Measurements from ENCODE around the gene CPEB1.
"Not testable (repeated sequence)": the region's sequence is repeated elsewhere in the genome, so short reads cannot be mapped to it uniquely, and the experiment has no call there.

Gene CPEB1

GRCh38 chr15:82545002-82545401 is 102.2 kb downstream of the CPEB1 start:
- no peak for DNase-seq (ENCODE audit: low read depth in 2 of 2)

DNA sequence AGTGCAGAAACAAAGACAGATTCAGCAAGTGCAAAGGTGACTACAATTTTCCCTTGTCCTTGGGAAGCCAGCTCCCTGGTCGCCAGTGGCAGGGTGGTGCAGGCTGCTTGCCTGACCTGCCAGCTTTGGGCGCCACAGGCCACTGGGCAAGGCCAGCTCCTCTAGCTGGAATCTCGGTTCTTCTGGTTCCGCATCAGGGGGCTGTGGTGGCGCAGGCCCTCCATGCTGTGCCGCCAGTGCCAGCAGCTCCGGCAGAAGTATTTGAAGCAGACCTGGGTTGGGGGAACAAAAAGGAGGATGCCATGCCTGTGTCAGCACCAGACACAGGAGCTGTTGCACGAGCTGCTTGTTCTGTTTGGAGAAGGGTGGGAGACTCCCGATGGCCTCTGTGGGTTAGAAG is 102.7 kb downstream of the CPEB1 start:
- no peak for DNase-seq (ENCODE audit: low read depth in 2 of 2)

- no peak for DNase-seq (ENCODE audit: low read depth in 2 of 2)
These were observed 104.0 kb downstream of the CPEB1 start for GRCh38 chr15:82543160-82543559.

DNA sequence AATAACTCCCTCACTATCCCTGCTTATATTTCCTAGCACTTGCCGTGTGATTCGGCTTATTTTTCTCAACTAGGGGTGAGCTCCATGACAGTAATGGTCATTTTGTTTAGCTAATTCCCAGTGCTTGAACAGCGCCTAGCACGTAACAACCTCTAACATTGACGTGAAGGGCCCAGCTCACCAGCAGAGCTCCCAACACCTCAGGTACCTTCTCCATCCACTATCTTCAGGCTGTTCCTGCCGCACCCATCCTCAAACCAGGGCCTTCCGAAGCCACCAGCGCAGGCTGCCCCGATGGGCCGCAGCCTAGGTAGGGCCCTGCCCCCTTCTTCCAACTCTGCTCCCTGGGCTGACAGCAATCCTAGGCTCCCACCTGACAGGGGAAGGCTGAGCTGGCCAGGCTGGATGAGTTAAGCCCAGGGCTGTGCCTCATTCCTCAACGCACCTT is 106.2 kb downstream of the CPEB1 start:
- DNase-seq (ENCODE audit: low read depth in 2 of 2) = no peak

GRCh38 chr15:82540055-82540983 is 106.8 kb downstream of the CPEB1 start, which contains the start of gene RPS17:
RPS17 (minus strand) TSS chr15:82540457; CDS start chr15:82540428, 29 bp downstream.
- peak; percentile 96 to 98 for DNase-seq (ENCODE audit: low read depth in 2 of 2)

DNA sequence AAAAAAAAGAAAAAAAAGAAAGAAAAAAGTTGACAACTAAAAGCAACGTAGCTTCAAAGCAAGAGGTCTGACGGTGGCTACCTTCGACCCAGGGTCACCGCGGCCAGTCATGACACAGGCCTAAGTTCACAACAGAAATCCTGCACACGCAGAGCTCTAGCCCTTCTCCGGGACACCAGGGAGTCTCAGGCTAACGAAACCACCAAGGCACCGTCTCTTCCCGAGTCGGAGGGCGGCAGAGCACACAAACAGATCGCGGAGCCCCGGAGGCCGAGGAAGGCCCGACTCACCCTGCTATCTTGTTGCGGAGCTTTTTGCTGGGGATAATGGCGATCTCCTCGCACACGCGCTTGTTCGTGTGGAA is 107.5 kb downstream of the CPEB1 start:
- no peak for DNase-seq (ENCODE audit: low read depth in 2 of 2)

GRCh38 chr15:82538961-82539690 is 108.0 kb downstream of the CPEB1 start:
- DNase-seq (ENCODE audit: low read depth in 2 of 2) = no peak

- DNase-seq (ENCODE audit: low read depth in 2 of 2) = no peak
These were observed 109.7 kb downstream of the CPEB1 start for GRCh38 chr15:82537351-82537908.

GRCh38 chr15:82536409-82537350 is 110.5 kb downstream of the CPEB1 start:
- DNase-seq (ENCODE audit: low read depth in 2 of 2) = no peak

DNA sequence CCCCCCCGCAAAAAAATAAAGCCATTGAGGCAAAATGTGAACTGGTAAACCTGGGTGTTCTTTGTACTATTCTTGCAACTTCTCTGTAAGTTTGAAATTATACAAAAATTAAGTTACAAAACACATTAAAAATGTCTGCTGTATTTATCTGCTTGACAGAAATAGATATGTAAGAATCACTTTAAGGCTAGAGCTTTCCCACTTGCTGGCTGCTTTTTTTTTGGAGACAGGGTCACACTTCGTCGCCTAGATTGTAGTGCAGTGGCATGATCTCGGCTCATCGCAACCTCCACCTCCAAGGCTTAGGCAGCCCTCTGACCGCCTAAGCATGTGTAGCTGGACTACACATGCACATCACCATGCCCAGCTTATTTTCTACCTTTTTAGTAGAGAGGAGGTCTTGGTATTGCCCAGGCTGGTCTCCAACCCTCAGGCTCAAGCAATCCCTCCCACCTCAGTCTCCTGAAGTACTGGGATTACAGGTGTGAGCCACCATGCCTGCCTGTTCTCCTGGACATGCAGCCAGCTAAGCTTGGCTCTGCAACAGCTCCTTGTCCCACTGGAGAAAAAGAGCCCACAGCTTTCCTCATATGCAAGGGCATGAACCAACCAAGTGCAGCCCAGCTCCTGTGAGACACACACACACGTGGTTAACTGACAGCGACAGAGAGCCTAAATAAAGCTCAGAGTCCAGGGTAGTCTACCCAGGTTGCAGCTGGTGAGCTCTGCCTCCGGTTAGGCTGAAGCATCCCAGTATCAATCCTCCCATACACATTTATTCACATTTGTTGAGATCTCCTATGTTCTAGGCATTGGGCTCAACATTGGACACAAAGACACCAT is 111.4 kb downstream of the CPEB1 start:
- no peak for DNase-seq (ENCODE audit: low read depth in 2 of 2)

- not testable (repeated sequence) for DNase-seq (ENCODE audit: low read depth in 2 of 2)
These were observed 112.0 kb downstream of the CPEB1 start for GRCh38 chr15:82535151-82535550.

DNA sequence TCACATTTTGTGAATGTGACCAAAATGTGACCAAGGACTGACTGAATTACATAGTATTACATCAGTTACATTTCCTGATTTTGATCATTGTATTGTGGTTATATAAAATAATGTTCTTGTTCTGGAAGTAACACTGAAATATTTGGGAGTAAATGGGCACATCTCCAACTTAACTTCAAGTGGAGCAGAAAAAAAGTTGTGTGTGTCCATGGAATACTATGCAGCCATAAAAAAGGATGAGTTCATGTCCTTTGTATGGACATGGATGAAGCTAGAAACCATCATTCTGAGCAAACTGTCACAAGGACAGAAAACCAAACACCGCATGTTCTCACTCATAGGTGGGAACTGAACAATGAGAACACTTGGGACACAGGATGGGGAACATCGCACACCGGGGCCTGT is 112.7 kb downstream of the CPEB1 start:
- DNase-seq (ENCODE audit: low read depth in 2 of 2) = not testable (repeated sequence)

GRCh38 chr15:82533801-82534200 is 113.4 kb downstream of the CPEB1 start:
- DNase-seq (ENCODE audit: low read depth in 2 of 2) = no peak

DNA sequence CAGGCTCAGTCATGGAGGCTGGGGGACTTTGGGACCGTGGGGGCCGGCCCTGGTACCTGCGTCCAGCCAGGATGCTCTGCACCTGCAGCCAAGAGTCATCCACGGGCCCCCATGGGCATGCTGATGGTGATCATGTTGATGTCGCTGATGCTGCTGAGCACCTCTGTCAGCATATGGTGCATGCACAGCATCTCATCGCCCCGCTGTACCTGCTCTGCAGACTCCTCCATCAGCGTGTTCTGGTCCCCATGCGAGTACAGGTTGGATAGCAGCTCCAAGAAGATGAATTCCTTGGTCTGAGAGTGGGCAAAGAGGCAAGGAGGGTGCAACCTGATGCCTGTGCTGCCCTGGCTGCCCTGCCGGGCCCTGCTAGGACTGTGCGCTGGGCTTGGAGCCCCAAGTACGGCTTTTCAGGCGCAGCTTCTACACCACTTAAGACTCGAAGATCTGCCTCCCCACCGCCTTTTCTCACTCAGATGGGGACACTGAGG is 114.1 kb downstream of the CPEB1 start:
- no peak for DNase-seq (ENCODE audit: low read depth in 2 of 2)

GRCh38 chr15:82532383-82532990 is 114.7 kb downstream of the CPEB1 start:
- no peak for DNase-seq (ENCODE audit: low read depth in 2 of 2)

GRCh38 chr15:82531496-82532382 is 115.4 kb downstream of the CPEB1 start:
- DNase-seq (ENCODE audit: low read depth in 2 of 2) = no peak

- peak in 1 of 2 experiments; percentile 44 for DNase-seq (ENCODE audit: low read depth in 2 of 2)
These were observed 116.4 kb downstream of the CPEB1 start for GRCh38 chr15:82530606-82531379.

DNA sequence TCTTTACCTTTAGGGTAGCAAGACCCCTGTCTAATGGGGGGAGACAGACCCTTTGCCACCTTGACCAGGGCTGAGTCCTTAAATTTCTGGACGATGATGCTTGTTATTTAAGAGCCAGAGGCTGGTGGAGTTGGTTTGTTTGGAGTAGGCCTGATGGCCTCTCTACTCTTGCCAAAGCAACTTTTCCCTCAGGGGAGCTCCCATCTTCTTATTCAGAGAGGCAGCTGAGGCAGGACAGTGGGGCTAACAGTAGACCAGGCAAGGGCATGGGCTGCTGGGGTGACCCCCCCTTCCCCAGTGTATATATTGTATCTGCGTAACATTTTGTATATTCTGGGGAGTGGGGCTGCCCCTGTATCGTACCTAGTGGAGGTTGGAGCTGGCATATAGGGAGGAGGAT is 117.2 kb downstream of the CPEB1 start:
- no peak for DNase-seq (ENCODE audit: low read depth in 2 of 2)

All from stimulated activated CD4-positive, alpha-beta T cell treated with anti-CD3 and anti-CD28 coated beads, Interleukin-12 subunit alpha, Interleukin-12 subunit beta, amount 100 ng/mL, for 24 hours (primary cell).